GM18867 (cell line): ENCODE results near the gene FEM1A.
"Not testable (repeated sequence)": the region's sequence is repeated elsewhere in the genome, so short reads cannot be mapped to it uniquely, and the experiment has no call there.

Experiments used
- ATAC-seq: cut with Tn5 transposase; IDR thresholded peaks from one replicate; pipeline ENCODE4 v1.9.1; 2021; ENCODE audit warnings: mild to moderate bottlenecking, moderate library complexity; ENCODE audit not compliant: unreplicated experiment

FEM1A gene

GRCh38 chr19:4773047-4773640 lies 18.4 kb upstream of the FEM1A start:
- no peak for ATAC-seq

DNA sequence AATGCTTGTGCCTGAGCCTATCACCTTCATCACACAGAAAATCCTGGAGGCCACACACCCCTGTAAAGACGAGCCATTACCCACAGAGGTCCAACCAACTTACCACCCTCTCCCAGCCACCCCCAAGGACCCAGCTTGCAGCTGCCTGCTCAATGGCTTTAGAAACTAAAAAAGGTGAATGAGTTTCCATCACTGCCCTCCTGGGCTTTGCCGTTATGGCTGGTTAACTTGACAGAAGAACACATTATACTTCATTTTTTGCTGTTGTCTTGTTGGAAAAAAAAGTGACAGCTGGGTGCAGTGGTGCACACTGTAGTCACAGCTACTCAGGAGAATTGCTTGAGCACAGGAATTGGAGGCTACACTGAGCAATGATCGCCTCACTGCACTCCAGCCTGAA lies 17.4 kb upstream of the FEM1A start:
- no peak for ATAC-seq

DNA sequence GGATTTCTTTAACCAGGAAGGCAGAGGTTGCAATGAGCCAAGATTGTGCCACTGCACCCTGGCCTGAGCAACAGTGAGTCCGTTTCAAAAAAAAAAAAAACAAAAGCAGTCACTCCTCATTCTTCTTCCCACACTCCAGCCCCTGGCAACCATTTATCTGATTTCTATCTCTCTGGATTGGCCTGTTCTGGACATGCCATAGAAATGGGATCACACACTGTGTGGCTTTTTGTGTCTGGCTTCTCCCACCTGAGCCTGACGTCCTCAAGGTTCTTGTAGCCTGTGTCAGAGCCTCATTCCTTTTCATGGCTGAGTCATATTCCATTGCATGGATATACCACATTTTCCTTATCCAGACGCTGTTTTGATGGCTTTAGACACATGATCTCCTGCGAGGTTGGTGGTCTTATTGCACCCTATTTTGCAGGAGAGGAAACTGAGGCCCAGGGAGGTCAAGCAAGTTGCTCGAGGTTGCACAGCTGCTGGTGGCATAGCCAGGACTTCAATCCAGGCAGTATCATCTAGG lies 15.8 kb upstream of the FEM1A start:
- ATAC-seq = no peak

DNA sequence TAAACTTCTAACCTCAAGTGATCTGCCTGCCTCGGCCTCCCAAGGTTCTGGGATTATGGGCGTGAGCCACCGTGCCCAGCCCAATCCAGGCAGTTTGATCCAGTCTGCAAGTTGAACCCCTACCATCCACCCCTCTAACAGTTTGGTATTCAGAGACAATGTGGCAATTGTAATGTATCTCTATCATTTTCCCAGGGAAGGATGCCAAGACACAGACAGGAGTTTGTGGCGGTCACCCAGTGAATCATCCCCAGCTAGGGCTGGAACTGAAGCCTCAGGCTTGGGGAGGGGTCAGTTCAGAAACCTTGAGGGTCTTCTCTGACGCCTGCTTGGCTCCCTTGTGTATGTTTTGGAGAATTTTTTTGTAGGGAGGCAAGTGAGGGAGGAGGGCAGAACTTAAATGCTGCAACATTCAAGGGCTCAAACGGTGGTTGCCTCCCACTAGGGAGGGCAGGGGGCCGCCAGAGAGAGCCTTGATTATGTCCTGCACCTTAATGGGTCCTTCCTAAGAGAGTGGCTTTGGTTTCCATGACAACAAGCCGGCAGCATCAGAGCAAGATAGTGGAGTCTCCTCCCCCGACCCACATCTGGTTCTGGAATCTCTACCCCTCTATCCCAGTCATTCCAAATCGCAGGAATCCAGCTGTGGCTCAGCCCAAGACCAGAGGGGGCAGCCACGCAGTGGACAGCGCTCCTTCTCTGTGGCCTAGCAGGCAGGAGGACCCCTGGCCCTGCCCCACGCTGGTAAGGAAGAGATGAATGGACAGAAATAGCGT lies 14.9 kb upstream of the FEM1A start:
- ATAC-seq = no peak

GRCh38 chr19:4778124-4778523 lies 13.4 kb upstream of the FEM1A start:
- ATAC-seq = not testable (repeated sequence)

GRCh38 chr19:4780860-4781259 lies 10.7 kb upstream of the FEM1A start:
- ATAC-seq = no peak

- ATAC-seq = no peak
These were observed 9.7 kb upstream of the FEM1A start for GRCh38 chr19:4781801-4782200.

- ATAC-seq = not testable (repeated sequence)
These were observed 5.0 kb upstream of the FEM1A start for GRCh38 chr19:4786412-4787016.

- not testable (repeated sequence) for ATAC-seq
These were observed 708 bp downstream of the FEM1A start for GRCh38 chr19:4792019-4792865.

DNA sequence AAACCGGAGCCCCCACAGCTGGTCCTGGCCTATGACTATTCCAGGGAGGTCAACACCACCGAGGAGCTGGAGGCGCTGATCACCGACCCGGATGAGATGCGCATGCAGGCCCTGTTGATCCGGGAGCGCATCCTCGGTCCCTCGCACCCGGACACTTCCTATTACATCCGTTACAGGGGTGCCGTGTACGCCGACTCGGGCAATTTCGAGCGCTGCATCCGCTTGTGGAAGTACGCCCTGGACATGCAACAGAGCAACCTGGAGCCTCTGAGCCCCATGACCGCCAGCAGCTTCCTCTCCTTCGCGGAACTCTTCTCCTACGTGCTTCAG lies 1.3 kb downstream of the FEM1A start:
- not testable (repeated sequence) for ATAC-seq

DNA sequence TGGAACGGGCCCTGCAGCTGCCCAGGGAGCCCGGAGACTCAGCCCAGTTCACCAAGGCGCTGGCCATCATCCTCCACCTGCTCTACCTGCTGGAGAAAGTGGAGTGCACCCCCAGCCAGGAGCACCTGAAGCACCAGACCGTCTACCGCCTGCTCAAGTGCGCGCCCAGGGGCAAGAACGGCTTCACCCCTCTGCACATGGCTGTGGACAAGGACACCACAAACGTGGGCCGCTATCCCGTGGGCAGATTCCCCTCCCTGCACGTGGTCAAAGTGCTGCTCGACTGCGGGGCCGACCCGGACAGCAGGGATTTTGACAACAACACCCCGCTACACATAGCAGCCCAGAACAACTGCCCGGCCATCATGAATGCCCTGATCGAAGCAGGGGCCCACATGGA lies 1.7 kb downstream of the FEM1A start:
- not testable (repeated sequence) for ATAC-seq

DNA sequence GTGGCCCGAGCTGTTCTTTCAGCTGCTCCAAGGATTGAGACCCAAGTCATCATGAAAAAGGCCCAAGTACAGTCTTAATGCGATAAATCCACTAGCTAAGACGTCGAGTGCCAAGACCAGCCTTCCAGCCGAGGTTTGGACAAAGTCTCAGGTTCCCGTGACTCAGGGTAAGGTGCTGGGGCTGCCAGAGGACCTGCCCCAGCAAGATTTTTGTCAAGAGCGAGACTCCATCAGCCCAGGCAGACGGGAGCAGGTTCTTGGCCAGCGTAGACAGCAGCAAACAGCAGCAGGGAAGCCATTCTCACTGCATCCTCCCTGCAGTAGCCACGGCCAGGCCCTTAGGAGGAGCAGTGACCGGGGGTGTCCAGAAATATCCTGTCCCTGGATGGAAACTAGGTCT lies 3.4 kb downstream of the FEM1A start:
- ATAC-seq = no peak

DNA sequence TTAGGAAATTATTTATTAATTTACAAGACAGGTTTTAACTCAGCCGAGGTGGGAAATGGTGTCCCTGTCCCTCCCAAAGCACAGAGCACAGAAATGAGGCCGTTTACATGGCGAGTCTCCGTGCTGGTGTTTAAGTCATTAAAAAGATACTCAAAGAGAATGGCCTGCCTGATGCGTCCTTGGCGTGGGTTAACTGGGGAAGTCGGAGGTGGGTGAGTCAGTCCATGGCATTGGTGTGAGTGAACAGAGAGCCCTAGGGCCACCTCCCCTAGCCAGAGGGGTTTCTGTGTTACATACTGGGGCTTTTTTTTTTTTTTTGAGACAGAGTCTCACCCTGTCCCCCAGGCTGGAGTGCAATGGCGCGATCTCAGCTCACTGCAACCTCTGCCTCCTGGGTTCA lies 3.9 kb downstream of the FEM1A start:
- no peak for ATAC-seq

DNA sequence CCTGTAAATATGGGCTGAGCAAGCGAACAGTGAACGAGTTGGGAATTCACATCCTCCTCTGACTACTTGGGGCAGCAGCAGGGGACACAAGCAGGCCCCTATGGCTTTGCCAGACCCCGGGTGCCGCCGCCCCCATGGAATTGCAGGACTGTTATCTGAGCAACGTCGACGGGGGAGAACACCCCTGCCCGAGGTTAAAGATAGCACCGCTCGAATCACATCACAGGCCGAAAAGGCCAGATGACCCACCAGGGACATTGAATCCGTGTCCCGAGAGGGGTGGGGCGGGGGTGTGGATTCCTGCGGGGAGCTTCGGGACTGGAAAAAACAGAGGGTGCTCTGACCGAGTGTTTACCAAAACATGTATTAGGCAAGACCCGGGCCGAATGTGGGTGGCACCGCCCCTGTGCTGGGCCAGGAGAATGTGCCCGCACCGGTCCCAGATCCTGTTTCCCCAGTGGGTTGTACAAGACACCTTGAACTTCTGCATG lies 9.1 kb downstream of the FEM1A start:
- no peak for ATAC-seq

- ATAC-seq = no peak
These were observed 9.6 kb downstream of the FEM1A start for GRCh38 chr19:4801085-4801619.

DNA sequence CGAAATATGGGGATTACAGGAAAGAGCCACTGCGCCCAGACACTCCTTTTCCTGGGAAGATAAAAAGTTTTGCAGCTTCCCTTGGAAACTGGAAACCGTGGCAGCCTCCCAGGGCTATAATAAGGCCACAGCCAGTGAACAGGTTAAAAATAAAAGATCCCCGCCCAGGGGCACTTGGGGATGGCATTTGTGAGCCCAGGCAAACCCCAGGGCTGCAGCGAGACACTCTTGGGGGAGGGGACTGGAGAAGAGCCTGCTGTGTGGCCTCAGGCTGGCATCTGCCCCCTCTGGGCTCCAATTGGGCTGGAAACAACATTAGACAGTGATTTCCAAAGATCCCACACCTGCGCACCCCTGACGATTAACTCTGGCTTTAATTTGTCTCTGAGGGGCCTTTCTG lies 11.2 kb downstream of the FEM1A start:
- no peak for ATAC-seq

DNA sequence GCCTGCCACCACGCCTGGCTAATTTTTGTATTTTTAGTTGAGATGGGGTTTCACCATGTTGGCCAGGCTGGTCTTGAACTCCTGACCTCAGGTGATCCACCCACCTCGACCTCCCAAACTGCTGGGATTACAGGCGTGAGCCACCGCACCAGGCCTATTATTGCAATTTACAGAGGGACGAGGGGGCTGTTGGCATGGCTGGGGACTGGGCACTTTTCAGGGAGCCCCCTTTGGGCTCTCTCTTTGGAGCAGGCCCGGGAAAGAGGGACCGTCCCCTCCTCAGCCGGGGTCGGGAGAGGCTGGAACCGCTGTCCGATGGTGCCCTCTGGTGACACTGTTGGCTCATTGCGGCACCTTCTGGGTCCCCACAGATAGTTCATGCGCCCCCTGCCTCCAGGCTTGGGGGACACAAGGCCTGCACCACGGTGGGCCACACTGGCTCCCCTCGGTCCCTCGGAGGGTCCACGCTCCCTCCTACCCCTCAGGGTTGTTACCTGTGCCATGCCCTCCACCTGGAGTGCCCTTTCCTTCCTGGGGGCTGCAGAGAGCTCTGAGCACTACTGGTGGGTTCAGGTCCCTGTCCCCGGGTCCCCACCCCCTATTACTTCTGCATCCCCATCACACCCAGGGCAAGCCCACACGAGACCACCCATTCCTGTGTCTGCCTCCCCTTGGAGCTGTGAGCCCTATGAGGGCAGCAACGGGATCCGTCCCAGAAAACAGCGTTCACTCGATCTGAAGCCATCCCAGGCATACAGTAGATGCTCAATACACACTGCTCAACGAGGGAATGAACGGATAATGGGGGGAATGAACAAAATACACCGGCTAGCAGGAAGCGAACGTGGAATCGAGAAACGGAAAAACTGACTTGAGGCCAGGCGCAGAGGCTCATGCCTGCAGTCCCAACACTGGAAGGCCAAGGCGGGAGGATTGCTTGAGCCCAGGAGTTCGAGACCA lies 12.5 kb downstream of the FEM1A start:
- no peak for ATAC-seq

- not testable (repeated sequence) for ATAC-seq
These were observed 13.6 kb downstream of the FEM1A start for GRCh38 chr19:4805140-4805539.

DNA sequence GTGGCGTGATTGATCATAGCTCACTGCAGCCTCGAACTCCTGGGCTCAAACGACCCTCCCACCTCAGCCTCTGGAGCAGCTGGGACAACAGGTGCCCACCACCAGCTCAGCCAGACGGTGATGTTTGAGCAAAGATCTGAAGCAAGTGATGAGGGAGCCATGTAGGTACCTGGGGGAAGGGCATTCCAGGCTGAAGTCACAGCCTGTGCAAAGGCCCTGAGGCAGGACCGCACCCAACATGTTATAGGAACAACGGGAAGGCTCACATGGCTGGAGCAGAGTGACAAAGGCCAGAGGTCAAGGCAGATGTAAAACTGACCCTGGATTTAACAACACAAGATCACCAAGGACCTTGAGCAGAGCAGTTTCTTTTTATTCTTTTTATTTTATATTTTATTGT lies 14.8 kb downstream of the FEM1A start:
- no peak for ATAC-seq

DNA sequence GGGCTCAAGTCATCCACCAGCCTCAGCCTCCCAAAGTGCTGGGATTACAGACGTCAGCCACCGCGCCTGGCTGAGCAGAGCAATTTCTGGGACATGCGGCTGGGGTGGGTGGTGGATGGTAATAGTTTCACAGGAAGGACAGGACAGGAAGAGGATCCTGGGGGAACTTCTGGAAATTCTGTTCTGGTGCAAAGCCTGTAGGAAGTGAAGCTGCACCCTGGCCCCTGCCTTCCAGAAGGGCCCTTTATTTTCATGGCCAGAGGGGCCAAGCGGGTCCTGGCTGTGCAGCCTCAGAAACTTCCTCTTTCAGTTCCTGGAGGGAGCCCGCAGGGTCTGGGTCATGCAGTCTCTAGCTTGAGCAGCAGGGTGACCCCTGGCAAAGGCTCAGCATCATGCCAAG lies 15.7 kb downstream of the FEM1A start:
- ATAC-seq = no peak
